AG09319 (cell line): ENCODE measurements around the gene C2CD2L.

Experiments used
- DNase-seq: peaks from one replicate; pipeline ENCODE4 v3.0.0-alpha.2; 2010; ENCODE audit warnings: low read depth; ENCODE audit errors: extremely low read depth
- TF ChIP-seq, protein P1 (sequence below): IDR thresholded peaks from 2 replicates; pipeline ENCODE4 v1.5.1; 2011; ENCODE audit warnings: low read depth, mild to moderate bottlenecking, inconsistent platforms, low read length, moderate library complexity

Gene C2CD2L

DNA sequence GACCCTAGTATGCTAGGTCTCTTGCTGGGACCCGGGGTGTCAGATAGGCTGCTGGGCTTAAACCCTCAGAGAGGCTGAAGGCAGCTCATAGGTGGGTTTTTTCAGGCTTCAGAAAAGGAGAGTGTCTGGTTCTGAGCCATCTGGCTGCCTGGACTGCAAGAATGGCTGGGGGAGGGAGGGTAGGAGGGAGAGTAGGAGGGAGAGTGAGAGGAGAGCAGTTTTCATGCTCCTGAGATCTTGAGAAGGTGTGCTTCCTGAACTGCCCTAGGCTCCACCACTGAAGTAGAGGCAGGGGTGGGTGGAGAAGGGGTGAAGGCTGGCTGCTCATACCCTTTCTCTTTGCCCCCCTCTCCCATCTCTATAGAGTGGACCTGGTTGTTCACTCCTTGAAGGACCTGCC is 17.8 kb upstream of the C2CD2L start:
- TF ChIP-seq, protein P1, sequence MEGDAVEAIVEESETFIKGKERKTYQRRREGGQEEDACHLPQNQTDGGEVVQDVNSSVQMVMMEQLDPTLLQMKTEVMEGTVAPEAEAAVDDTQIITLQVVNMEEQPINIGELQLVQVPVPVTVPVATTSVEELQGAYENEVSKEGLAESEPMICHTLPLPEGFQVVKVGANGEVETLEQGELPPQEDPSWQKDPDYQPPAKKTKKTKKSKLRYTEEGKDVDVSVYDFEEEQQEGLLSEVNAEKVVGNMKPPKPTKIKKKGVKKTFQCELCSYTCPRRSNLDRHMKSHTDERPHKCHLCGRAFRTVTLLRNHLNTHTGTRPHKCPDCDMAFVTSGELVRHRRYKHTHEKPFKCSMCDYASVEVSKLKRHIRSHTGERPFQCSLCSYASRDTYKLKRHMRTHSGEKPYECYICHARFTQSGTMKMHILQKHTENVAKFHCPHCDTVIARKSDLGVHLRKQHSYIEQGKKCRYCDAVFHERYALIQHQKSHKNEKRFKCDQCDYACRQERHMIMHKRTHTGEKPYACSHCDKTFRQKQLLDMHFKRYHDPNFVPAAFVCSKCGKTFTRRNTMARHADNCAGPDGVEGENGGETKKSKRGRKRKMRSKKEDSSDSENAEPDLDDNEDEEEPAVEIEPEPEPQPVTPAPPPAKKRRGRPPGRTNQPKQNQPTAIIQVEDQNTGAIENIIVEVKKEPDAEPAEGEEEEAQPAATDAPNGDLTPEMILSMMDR: no peak
- no peak for DNase-seq

DNA sequence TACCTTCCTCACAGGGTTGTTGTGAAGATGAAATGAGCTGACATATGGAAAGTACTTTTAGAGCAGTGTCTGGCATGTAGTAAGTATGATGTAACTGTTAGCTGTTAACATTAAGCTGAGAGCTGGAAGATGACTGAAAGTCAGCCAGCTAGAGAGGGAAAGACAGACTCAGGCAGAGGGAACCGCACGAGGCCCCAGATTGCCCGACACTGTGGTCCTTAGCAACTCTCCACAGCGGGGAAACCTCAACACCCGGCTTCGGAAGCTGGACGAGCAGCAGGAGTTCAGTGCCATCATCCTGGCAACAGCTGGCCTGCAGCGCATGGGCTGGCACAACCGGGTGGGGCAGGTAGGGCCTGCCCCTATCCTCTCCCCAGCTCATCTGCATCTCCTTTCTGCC is 16.0 kb upstream of the C2CD2L start:
- no peak for DNase-seq
- TF ChIP-seq, protein P1: no peak

DNA sequence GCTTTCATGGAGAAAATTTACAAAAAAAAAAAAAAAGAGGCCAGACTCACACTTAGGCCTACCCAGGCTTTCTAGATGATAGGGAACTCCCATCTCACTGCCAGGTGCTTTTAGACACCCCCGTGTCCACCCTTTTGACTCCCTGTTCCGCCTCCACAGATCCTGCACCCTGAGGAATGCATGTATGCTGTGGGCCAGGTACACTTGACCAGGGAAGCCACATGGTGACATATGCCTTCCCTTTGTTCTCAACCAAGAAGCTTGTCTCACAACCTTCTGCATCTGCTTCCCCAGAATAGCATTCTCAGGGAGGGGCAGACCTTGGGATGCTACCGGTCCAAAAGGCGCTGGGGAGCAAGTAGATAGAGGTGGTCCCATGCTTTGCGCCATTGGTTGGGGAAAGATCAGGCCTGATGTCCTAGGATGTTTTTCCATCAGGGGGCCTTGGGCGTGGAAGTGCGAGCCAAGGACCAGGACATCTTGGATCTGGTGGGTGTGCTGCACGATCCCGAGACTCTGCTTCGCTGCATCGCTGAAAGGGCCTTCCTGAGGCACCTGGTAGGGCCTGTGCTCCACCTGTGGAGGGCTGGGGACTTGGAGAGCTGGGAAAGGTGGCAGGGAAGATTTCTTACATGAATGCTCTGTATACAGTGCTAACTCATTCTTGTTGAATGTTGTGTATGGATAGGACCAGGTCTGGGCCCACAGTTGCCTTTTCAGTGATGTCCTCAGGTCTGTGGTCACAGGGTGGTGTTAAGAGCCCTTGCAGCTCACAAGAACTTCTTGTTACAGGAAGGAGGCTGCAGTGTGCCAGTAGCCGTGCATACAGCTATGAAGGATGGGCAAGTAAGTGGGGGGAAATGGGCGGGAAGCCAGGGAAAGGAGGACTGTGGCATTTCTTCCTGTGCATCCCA is 14.9 kb upstream of the C2CD2L start:
- DNase-seq: no peak
- TF ChIP-seq, protein P1: no peak

DNA sequence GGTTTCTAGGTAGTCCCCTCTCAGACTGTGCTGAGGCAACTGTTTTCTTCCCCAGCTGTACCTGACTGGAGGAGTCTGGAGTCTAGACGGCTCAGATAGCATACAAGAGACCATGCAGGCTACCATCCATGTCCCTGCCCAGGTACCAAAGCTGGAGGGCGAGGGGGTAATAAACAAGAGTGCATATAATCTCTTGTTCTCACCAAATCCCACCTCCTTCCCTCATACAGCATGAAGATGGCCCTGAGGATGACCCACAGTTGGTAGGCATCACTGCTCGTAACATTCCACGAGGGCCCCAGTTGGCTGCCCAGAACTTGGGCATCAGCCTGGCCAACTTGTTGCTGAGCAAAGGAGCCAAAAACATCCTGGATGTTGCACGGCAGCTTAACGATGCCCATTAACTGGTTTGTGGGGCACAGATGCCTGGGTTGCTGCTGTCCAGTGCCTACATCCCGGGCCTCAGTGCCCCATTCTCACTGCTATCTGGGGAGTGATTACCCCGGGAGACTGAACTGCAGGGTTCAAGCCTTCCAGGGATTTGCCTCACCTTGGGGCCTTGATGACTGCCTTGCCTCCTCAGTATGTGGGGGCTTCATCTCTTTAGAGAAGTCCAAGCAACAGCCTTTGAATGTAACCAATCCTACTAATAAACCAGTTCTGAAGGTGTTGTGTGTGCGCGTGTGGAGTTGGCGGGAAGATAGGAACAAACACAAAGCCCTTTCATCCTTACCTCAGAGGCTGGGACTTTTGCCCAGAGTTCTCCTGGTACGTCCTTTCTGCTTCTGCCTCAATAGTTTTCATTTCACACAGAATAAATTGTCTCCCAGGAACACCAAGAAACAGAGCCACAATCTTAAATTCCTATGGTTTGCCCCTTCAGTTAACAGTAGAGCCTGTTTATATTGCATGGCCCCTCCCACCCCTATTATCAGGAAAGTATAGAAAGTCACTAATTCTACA is 14.0 kb upstream of the C2CD2L start:
- no peak for DNase-seq
- TF ChIP-seq, protein P1: no peak

DNA sequence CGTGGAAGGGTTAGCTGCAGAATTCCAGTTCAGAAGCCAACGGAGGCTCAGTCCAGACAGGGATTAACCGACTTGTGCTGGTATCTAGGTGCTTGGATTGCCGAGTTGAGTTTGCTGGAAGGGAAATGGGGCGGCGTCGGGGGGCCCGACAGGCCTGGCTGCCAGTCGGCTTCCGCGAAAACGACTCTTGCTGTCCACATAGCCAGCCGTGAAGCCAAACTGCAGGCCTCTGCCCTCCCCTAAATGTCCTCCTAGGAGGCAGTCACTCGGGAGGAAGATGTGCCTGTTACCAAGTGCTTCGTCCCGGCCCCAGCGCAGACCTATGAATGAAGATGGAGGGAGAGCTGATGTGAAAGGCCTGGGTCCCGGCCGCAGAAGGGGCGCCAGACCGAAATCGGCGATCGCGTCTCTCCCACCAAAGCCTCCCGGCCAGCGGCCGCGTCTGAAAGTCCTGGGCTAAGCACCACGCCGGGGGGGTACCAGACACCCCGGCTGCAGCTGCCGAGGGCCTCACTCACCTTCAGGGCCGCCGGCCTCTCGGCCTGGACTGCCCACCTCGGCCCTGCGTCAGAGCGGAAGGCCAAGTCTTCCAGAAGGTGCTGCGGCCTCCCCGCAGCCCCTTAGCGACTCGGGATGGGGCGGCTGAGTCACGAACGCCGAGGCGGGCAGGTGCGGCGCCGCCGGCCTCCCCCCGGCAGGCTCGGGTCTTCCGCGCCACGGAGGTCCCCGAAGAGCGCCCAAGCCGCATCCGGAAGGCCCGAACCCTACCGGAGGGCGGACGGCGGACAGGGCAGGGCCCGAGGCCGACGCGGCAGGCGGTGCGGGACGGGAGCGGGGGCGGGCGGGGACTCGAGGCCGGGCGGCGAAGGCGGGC is 13.0 kb upstream of the C2CD2L start:
- DNase-seq: no peak
- TF ChIP-seq, protein P1: no peak

DNA sequence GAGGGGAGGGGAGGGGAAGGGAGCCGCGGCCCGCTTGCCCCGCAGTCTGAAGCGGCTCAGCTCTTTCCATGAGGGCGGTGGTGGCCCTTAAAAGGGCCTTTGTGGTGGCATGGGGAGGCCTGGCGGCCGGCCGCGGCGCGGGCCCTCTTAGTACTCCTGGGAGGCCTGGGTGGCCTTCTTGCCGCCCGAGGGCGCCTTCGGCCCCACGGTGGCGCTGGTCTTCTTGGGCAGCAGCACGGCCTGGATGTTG is 12.4 kb upstream of the C2CD2L start:
- TF ChIP-seq, protein P1: peak; percentile 72
- DNase-seq: peak; percentile 69
